Right lung (tissue), 5 donors: ENCODE measurements around the gene CCN6. TPM values are rescaled to one million over a fixed set of nuclear protein-coding genes. Genes with fewer than 3 reads are reported as not detected.
"Not testable (repeated sequence)": the region's sequence is repeated elsewhere in the genome, so short reads cannot be mapped to it uniquely, and the experiment has no call there.

Experiments used
- DNase-seq, 2 donors: peaks; one replicate each; pipeline ENCODE4 v3.0.0-alpha.2; 2013
- polyA plus RNA-seq, 5 donors: library from polyadenylated mRNA; unstranded; fragments of 120-200 nt; gene quantifications; one replicate each; pipeline versions ENCODE4 v1.2.1 to v1.2.3, GENCODE V29; 2013; ENCODE audit warnings: inconsistent platforms in 1 of 5, low replicate concordance in 1 of 5; ENCODE audit not compliant: insufficient read length in 5 of 5, insufficient read depth in 1 of 5

Gene CCN6
- polyA plus RNA-seq, 5 donors = 0.30 to 0.76 (median 0.55) TPM

- DNase-seq = no peak
Measured at GRCh38 chr6:112049996-112050395, 3.9 kb upstream of the CCN6 start.

- DNase-seq = no peak
Measured at GRCh38 chr6:112050429-112050828, 3.5 kb upstream of the CCN6 start.

- not testable (repeated sequence) for DNase-seq
Measured at GRCh38 chr6:112051251-112051740, 2.6 kb upstream of the CCN6 start.

GRCh38 chr6:112054555-112055190 is 769 bp downstream of the CCN6 start:
- DNase-seq = no peak

GRCh38 chr6:112058243-112059032 is 4.5 kb downstream of the CCN6 start:
- DNase-seq = no peak

GRCh38 chr6:112061605-112062004 is 7.7 kb downstream of the CCN6 start:
- no peak for DNase-seq

- DNase-seq = no peak
Measured at GRCh38 chr6:112062966-112063365, 9.1 kb downstream of the CCN6 start.

GRCh38 chr6:112065426-112065986 is 11.6 kb downstream of the CCN6 start:
- DNase-seq = no peak

GRCh38 chr6:112066606-112067005 is 12.7 kb downstream of the CCN6 start:
- no peak for DNase-seq

GRCh38 chr6:112081569-112081968 is 27.7 kb downstream of the CCN6 start:
- DNase-seq = no peak

GRCh38 chr6:112085286-112086065 is 31.6 kb downstream of the CCN6 start:
- no peak for DNase-seq

GRCh38 chr6:112086744-112087135 is 32.8 kb downstream of the CCN6 start:
- DNase-seq = peak in 1 of 2 donors; percentile 25

GRCh38 chr6:112087136-112087911 is 33.4 kb downstream of the CCN6 start, which contains the start of the genes FAM229B and TUBE1:
FAM229B (plus strand) TSS chr6:112087591; CDS start chr6:112099284, 11,693 bp downstream.
TUBE1 (minus strand) TSS chr6:112087482; CDS start chr6:112087434, 48 bp downstream.
- DNase-seq = peak; percentile 94 to 96

GRCh38 chr6:112087916-112088315 is 34.0 kb downstream of the CCN6 start:
- no peak for DNase-seq

- DNase-seq = no peak
Measured at GRCh38 chr6:112096901-112097300, 43.0 kb downstream of the CCN6 start.

GRCh38 chr6:112100561-112100960 is 46.7 kb downstream of the CCN6 start:
- DNase-seq = no peak

- not testable (repeated sequence) for DNase-seq
Measured at GRCh38 chr6:112106026-112106425, 52.1 kb downstream of the CCN6 start.

GRCh38 chr6:112106562-112106961 is 52.7 kb downstream of the CCN6 start:
- no peak for DNase-seq

- no peak for DNase-seq
Measured at GRCh38 chr6:112109262-112109661, 55.4 kb downstream of the CCN6 start.

GRCh38 chr6:112113431-112113830 is 59.5 kb downstream of the CCN6 start:
- peak; percentile 47 to 50 for DNase-seq

GRCh38 chr6:112113918-112114317 is 60.0 kb downstream of the CCN6 start:
- DNase-seq = no peak
